CD14-positive monocyte (primary cell): ENCODE results near the gene NCMAP. TPM values are rescaled to one million over a fixed set of nuclear protein-coding genes. Genes with fewer than 3 reads are reported as not detected.

Source experiments
- DNase-seq, 3 donors: peaks; one replicate each; pipeline ENCODE4 v3.0.0-alpha.2; 2011 to 2022
- H2AFZ ChIP-seq: 2 replicates; pipeline ENCODE4 v1.6.0; 2012; ENCODE audit warnings: mild to moderate bottlenecking, low read depth, low read length, inconsistent platforms; ENCODE audit not compliant: insufficient read depth, poor library complexity, severe bottlenecking
- H3K27ac ChIP-seq, 2 donors: 1 replicate in 1 of 2; 2 replicates in 1 of 2; pipeline ENCODE4 v1.5.1; 2012 to 2013; ENCODE audit warnings: low read length in 2 of 2, control low read depth in 1 of 2, inconsistent platforms in 1 of 2, low read depth in 1 of 2, mild to moderate bottlenecking in 1 of 2
- H3K27me3 ChIP-seq, 2 donors: one replicate each; pipeline versions ENCODE4 v1.6.0 to v1.6.1; 2011 to 2013; ENCODE audit warnings: low read length in 2 of 2; ENCODE audit not compliant: control insufficient read depth in 2 of 2, insufficient read depth in 2 of 2
- H3K36me3 ChIP-seq, 2 donors: replicated peaks in 1 of 2; 1 replicate in 1 of 2; 2 replicates in 1 of 2; pipeline versions ENCODE4 v1.5.1 to v1.6.1; 2012 to 2013; ENCODE audit warnings: low read length in 2 of 2, control low read depth in 1 of 2, inconsistent platforms in 1 of 2, mild to moderate bottlenecking in 1 of 2; ENCODE audit not compliant: insufficient read depth in 2 of 2, control insufficient read depth in 1 of 2
- H3K4me1 ChIP-seq, 2 donors: 1 replicate in 1 of 2; 2 replicates in 1 of 2; pipeline versions ENCODE4 v1.5.1 to v1.6.1; 2012 to 2013; ENCODE audit warnings: low read length in 2 of 2, control low read depth in 1 of 2, inconsistent platforms in 1 of 2, mild to moderate bottlenecking in 1 of 2, moderate library complexity in 1 of 2; ENCODE audit not compliant: insufficient read depth in 2 of 2, control insufficient read depth in 1 of 2
- H3K4me2 ChIP-seq: replicated peaks from 2 replicates; pipeline ENCODE3; 2012; ENCODE audit warnings: low read length, moderate library complexity, mild to moderate bottlenecking; ENCODE audit not compliant: poor library complexity, severe bottlenecking; ENCODE audit errors: extremely low read depth
- H3K4me3 ChIP-seq, 3 experiments: fragments of 200-600 bp in 1 of 3; sonication (generic) in 1 of 3; replicated peaks in 1 of 3; 1 replicate in 2 of 3; 2 replicates in 1 of 3; pipeline ENCODE4 v1.5.1; 2011 to 2013; ENCODE audit warnings: low read length in 3 of 3, mild to moderate bottlenecking in 3 of 3, control low read depth in 2 of 3, low read depth in 2 of 3, inconsistent platforms in 1 of 3, moderate library complexity in 1 of 3
- H3K79me2 ChIP-seq: 2 replicates; pipeline ENCODE4 v1.6.0; 2012; ENCODE audit warnings: mild to moderate bottlenecking, control low read depth, inconsistent platforms, low read length, moderate library complexity; ENCODE audit not compliant: insufficient read depth
- H3K9ac ChIP-seq: 2 replicates; pipeline ENCODE4 v1.6.0; 2017; ENCODE audit warnings: low read length, mild to moderate bottlenecking; ENCODE audit not compliant: insufficient read depth, poor library complexity, severe bottlenecking
- H3K9me3 ChIP-seq, 2 donors: replicated peaks in 1 of 2; 1 replicate in 1 of 2; 2 replicates in 1 of 2; pipeline versions ENCODE4 v1.5.1 to v1.6.1; 2012 to 2013; ENCODE audit warnings: low read length in 2 of 2, control low read depth in 1 of 2; ENCODE audit not compliant: control insufficient read depth in 1 of 2, insufficient read depth in 1 of 2
- H4K20me1 ChIP-seq: 2 replicates; pipeline ENCODE4 v1.6.0; 2012; ENCODE audit warnings: mild to moderate bottlenecking, low read length, control low read depth, moderate library complexity; ENCODE audit not compliant: insufficient read depth
- H3K27ac Mint-ChIP-seq, 7 donors: one replicate each; pipeline ENCODE4 v1.8.0; 2020; ENCODE audit warnings: mild to moderate bottlenecking in 7 of 7, mixed read lengths in 7 of 7, moderate library complexity in 6 of 7, inconsistent platforms in 2 of 7
- H3K27me3 Mint-ChIP-seq, 3 donors: one replicate each; pipeline ENCODE4 v1.8.0; 2021 to 2022; ENCODE audit warnings: low read depth in 3 of 3, mild to moderate bottlenecking in 3 of 3, mixed read lengths in 3 of 3, moderate library complexity in 3 of 3, inconsistent platforms in 1 of 3
- H3K36me3 Mint-ChIP-seq, 2 donors: one replicate each; pipeline ENCODE4 v1.8.0; 2020; ENCODE audit warnings: mixed read lengths in 2 of 2, inconsistent platforms in 1 of 2, mild to moderate bottlenecking in 1 of 2
- H3K4me1 Mint-ChIP-seq: one replicate; pipeline ENCODE4 v1.8.0; 2020; ENCODE audit warnings: mild to moderate bottlenecking, mixed read lengths
- H3K4me3 Mint-ChIP-seq, 2 donors: one replicate each; pipeline ENCODE4 v1.8.0; 2020; ENCODE audit warnings: mild to moderate bottlenecking in 2 of 2, mixed read lengths in 2 of 2, moderate library complexity in 1 of 2
- H3K9me3 Mint-ChIP-seq, 7 donors: one replicate each; pipeline ENCODE4 v1.8.0; 2020 to 2022; ENCODE audit warnings: mixed read lengths in 7 of 7, mild to moderate bottlenecking in 6 of 7, moderate library complexity in 6 of 7, inconsistent platforms in 2 of 7
- CTCF ChIP-seq: fragments of 200-600 bp; IDR thresholded peaks from one replicate; pipeline ENCODE4 v1.8.0; 2022; ENCODE audit warnings: antibody characterized with exemption, mild to moderate bottlenecking
- WGBS: methylation state at CpG from one replicate; pipeline ENCODE4 v1.1.5; 2013; ENCODE audit warnings: missing lambda C conversion rate; ENCODE audit not compliant: insufficient coverage; 5-methylcytosine and 5-hydroxymethylcytosine counted together
- intact Hi-C, 2 donors: fragments of 100-400 bp; cut with micrococcal nuclease; formaldehyde crosslinking; loops; one replicate each; pipeline versions ENCODE4 v1.15.0 to v1.15.1; 2023
- polyA plus RNA-seq, 3 donors: library from polyadenylated mRNA; depleted of rRNA in 1 of 3; unstranded in 2 of 3; stranded (reverse) in 1 of 3; fragments of 300-500 nt in 2 of 3; fragments of >200 nt in 1 of 3; fragmentation: Illumina TruSeq in 2 of 3; gene quantifications; 1 replicate in 2 of 3; 2 replicates in 1 of 3; pipeline ENCODE4 v1.2.3, GENCODE V29; 2012 to 2021

Gene NCMAP
- polyA plus RNA-seq, 3 donors, result not detected

GRCh38 chr1:24639881-24640280, 84.0 kb downstream of the NCMAP start:
- peaks cover 0 to under 1% of the 10 kb centered on the region in 2 donors for H3K36me3 Mint-ChIP-seq
- intact Hi-C loops, result loop anchor here in 1 of 2 donors (5.0 to 10.0 kb wide), 4 partner anchors 448 to 1357 kb away; partner anchors contain the start of genes PAFAH2 and ZNF436
- WGBS, result 100% methylated on average over 3 of the region's 4 CpGs
- H3K36me3 ChIP-seq, result no peaks in the 10 kb centered on the region
- no peak overlapping the region for H2AFZ ChIP-seq
- H3K9ac ChIP-seq, result no peak overlapping the region
- H4K20me1 ChIP-seq, result peaks cover 14% of the 10 kb centered on the region
- no peak overlapping the region for H3K27ac ChIP-seq
- peaks cover 14 to 22% of the 10 kb centered on the region in 2 donors for H3K4me1 ChIP-seq
- no peak overlapping the region for H3K4me3 ChIP-seq
- DNase-seq, result peak; percentile 6 to 49 (median 19)
- peaks cover 0 to 4% (median 0%) of the 10 kb centered on the region in 7 donors for H3K9me3 Mint-ChIP-seq
- no peak for TF ChIP-seq CTCF
- H3K4me2 ChIP-seq, result no peak overlapping the region
- peaks cover 18% of the 10 kb centered on the region for H3K79me2 ChIP-seq
- H3K27me3 ChIP-seq, result no peaks in the 10 kb centered on the region
- H3K9me3 ChIP-seq, result no peaks in the 10 kb centered on the region
- no peak overlapping the region for H3K4me3 Mint-ChIP-seq
- peaks cover 1 to 4% (median 2%) of the 10 kb centered on the region in 3 donors for H3K27me3 Mint-ChIP-seq
- H3K27ac Mint-ChIP-seq, result peak overlapping the region in 2 of 7 donors; percentile 8 to 27
- H3K4me1 Mint-ChIP-seq, result peaks cover 26% of the 10 kb centered on the region

GRCh38 chr1:24640288-24640687, 84.4 kb downstream of the NCMAP start:
- Histone ChIP-seq H3K4me3 (no peak overlapping the region), H3K9ac (no peak overlapping the region), H4K20me1 (peaks cover 18% of the 10 kb centered on the region), H3K4me2 (no peak overlapping the region), H3K9me3 (no peaks in the 10 kb centered on the region), H3K4me1 (peaks cover 14 to 26% of the 10 kb centered on the region in 2 donors), H3K79me2 (peaks cover 22% of the 10 kb centered on the region), H3K27ac (no peak overlapping the region), H2AFZ (no peak overlapping the region), H3K27me3 (no peaks in the 10 kb centered on the region), H3K36me3 (peaks cover 3 to 4% of the 10 kb centered on the region in 2 donors)
- Mint-ChIP-seq H3K4me1 (peaks cover 29% of the 10 kb centered on the region), H3K27me3 (peaks cover 1 to 4% (median 2%) of the 10 kb centered on the region in 3 donors), H3K9me3 (peaks cover 0 to 4% (median 0%) of the 10 kb centered on the region in 7 donors), H3K4me3 (no peak overlapping the region), H3K27ac (no peak overlapping the region), H3K36me3 (peaks cover 4% of the 10 kb centered on the region in 2 donors)
- WGBS, result 92% methylated on average over 2 of the region's 7 CpGs
- TF ChIP-seq CTCF, result no peak
- DNase-seq, result no peak
- intact Hi-C loops, result loop anchor here in 1 of 2 donors (5.0 to 10.0 kb wide), 4 partner anchors 448 to 1357 kb away; partner anchors contain the start of genes PAFAH2 and ZNF436
